Body of pancreas (tissue), 4 donors: Measurements from ENCODE around the gene HS3ST5.

Source experiments
- POLR2A ChIP-seq, 3 donors: fragments of 450-650 bp; IDR thresholded peaks; one replicate each; pipeline ENCODE4 v1.6.1; 2016; ENCODE audit warnings: antibody characterized with exemption in 3 of 3, mild to moderate bottlenecking in 2 of 3
- TF ChIP-seq, protein P1 (sequence below), 7 experiments: fragments of 450-650 bp in 4 of 7; fragments of 200-600 bp in 3 of 7; sonication (generic) in 3 of 7; IDR thresholded peaks; one replicate each; pipeline ENCODE4 v1.5.1; 2016 to 2019; ENCODE audit warnings: antibody characterized with exemption in 7 of 7

DNA sequence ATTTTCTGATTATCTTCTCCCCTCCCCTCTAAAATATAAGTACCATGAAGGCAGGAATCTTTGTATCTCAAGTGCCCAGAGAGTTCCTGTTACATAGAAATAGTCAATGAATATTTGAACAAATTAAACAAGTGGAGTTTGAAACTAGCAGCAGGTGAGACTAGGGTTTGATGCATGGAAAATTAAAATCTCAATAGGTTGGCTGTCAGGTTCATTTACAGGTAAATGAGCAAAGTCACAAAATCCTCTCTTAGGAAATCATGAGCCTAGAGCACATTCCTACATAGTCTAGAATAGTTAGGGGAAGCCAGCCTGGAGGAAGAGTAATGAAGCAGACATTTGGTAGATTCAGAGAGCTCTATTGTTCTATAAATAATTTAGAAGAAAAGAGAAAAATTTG lies 140.4 kb downstream of the HS3ST5 start:
- TF ChIP-seq, protein P1, sequence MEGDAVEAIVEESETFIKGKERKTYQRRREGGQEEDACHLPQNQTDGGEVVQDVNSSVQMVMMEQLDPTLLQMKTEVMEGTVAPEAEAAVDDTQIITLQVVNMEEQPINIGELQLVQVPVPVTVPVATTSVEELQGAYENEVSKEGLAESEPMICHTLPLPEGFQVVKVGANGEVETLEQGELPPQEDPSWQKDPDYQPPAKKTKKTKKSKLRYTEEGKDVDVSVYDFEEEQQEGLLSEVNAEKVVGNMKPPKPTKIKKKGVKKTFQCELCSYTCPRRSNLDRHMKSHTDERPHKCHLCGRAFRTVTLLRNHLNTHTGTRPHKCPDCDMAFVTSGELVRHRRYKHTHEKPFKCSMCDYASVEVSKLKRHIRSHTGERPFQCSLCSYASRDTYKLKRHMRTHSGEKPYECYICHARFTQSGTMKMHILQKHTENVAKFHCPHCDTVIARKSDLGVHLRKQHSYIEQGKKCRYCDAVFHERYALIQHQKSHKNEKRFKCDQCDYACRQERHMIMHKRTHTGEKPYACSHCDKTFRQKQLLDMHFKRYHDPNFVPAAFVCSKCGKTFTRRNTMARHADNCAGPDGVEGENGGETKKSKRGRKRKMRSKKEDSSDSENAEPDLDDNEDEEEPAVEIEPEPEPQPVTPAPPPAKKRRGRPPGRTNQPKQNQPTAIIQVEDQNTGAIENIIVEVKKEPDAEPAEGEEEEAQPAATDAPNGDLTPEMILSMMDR (IDR thresholded peaks at IDR 0.05) = no peak
- TF ChIP-seq POLR2A (IDR thresholded peaks at IDR 0.05) = no peak
